ENCODE measurements around the gene EPHB1.

GRCh38 chr3:134872440-134873388 is 77.7 kb downstream of the EPHB1 start:
- TF ChIP-seq REST (IDR thresholded peaks at IDR 0.05; ENCODE audit: insufficient read depth in 1 of 2, low read depth in 2 of 2, low read length in 2 of 2), result no peak
- TF ChIP-seq SIN3A (IDR thresholded peaks at IDR 0.05; ENCODE audit: borderline replicate concordance, insufficient read depth, low read length), result no peak
- TF ChIP-seq POLR2AphosphoS5 (IDR thresholded peaks at IDR 0.05; ENCODE audit: low read depth, low read length), result no peak
- no peak for TF ChIP-seq TAF1 (IDR thresholded peaks at IDR 0.05; ENCODE audit: borderline replicate concordance, insufficient read depth, low read length)
- no peak for TF ChIP-seq FOXP2 (optimal IDR thresholded peaks at IDR 0.05; ENCODE audit: borderline replicate concordance, extremely low read depth, extremely low read length, insufficient read depth)

Data from PFSK-1 (cell line).